NCI-H2227 treated with DMSO at 0.1 percent for 48 hours (cell line): ENCODE measurements around the gene TRMT2A.

Source experiments
- DNase-seq: peaks from one replicate; lab custom pipeline; 2025; lab: John Stamatoyannopoulos, UW

The TRMT2A gene

DNA sequence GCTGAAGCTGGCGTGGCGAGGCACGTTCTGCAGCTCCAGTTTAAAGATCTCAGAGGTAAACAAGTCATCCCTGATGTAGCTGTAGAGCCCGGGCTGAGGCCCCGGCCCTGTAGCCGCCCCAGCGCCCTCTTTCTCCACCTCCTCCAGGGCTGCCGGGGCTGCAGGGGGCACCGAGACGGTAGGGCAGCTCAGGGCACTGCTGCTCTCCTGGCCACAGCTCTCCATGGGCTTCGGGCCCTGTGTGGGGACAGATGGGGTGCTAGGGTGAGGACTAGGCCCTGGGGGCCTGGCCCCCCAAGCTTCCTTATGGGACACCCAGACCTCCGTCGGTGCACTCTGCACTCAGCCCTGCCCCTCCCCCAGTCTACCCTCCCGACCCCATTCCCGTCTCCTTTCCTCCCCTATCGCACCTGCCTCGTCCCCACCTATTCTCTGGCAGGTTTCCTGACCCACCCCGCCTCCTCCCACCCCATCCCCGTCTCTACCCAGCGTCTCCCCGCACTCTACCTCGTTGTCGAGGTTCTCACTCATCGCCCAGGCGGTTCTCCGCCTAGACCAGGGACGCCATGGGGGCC is 563 bp downstream of the TRMT2A start:
- no peak for DNase-seq

DNA sequence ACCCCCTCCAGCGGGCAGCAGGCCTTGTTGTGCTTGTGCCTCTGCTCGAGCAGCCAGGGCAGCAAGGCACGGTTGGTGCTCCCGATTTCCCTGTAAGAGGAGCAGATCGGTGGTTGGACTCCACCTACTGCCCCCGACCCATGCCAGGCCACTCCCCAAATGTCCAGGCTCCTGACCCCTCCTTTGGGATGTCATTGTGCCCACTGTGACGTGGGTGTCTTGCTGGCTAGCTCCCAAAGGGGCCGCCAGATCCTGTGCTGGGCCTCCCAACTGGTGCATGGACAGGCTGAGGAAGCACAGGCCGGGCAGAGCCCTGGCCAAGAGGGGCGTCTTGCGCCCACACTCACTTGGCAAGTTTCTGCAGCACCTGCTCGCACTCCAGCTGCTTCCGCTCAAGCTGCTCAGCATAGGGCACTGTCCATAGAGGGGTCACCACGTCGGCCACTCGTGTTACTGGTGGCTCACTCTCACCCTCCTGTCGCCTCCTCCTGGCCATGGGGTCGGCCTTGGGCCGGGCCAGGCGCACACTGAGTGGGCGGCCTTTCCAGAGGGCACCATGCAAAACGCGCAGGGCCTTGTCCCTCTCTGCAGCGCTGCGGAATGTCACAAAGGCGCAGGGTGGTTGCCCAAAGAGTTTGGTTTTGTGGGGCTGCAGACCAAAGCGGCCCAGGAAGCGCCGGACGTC is 1.2 kb downstream of the TRMT2A start, which contains the start of gene RANBP1:
Gene RANBP1, plus strand, starts transcription at position 414 of the 685 bp plus-strand sequence. Its CDS starts 81 bp downstream, at position 495.
- no peak for DNase-seq

GRCh38 chr22:20114506-20115475 is 2.2 kb downstream of the TRMT2A start:
- DNase-seq = no peak

- no peak for DNase-seq
Measured at GRCh38 chr22:20113551-20114310, 3.3 kb downstream of the TRMT2A start.

DNA sequence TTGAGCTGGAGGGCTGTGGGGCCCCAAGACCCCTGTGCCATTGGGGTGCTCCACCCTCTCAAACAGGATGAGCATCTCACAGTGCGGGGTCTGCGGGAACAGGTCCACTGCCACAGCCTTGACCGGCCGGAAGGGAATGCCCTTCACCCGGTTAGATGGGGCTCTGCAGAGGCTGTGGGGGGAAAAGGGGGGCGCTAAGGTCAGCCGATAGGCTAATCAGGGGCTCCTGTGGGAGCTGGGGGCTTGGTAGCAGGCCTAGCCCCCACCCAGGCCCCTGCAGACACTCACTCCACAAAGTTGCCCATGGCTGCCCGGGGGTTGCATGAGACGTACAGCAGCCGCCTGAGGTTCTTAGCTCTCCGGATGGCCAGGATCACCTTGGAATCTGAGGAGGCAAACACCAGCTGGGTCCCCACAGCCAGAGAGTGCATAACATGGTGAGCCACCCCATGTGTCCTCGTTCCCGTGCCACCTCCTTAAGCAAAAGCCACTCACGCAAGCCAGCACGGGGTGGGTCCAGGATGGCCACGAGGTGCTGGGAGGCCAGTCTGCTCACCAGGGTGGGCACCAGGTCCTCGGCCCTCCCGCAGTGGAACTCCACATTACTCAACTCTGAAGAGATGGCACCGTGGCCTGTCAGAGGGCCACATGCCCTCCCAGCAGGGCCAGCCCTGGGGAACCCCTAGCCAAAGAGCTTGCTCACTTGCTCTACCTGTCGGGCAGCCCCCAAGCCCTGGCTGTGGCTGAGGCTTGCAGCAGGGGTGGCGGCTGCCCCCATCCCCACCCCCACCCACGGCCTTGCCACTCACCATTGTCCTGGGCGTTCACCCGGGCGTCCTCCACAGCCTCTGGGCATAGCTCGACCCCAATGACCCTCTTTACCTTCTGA is 4.2 kb downstream of the TRMT2A start:
- DNase-seq = no peak

DNA sequence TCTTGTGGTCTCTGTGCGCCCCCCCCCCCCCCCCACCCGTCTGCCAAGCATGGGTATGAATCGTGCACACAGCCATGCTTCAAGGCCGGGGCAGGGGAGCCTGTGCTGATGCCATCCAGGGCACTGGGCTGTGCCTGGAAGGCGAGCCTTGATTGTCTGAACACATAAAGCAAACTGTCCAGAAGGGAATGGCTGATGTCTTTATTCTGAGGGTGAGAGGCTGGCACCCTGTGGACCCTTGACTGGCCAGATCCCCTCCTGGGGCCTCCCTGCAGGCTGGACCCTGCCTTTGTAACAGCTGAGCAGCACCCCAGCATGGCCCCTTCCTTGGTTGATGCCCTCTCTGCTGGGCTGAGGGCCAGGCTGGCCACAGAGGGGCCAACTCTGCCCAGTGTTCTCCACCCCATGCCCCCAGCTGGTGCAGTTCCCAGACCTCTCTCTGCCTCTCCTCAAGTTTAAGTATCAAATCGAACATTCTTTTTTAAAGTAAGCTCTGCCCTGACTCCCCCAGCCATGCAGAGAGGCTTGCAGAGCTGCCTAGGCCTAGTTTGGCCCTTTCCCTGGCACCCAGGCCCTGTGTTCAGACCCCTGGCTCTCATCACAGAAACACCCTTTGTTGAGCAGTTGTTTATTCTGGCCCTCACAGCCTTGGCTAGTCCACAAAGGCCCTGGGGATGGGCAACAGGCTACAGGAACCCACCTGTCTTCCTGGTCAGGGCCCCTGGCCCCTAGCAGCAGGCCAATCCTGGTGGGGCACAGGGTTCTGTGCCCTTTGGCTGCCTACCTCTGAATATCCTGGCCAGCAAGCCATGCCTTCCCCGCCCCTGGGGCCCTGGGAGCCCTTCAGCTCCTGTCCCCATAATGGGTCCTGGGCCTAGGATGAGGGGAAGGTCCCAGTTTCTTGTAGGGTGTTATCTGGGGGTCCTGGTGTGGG is 5.1 kb downstream of the TRMT2A start:
- no peak for DNase-seq

GRCh38 chr22:20111045-20111688 is 5.9 kb downstream of the TRMT2A start:
- peak; percentile 87 for DNase-seq

DNA sequence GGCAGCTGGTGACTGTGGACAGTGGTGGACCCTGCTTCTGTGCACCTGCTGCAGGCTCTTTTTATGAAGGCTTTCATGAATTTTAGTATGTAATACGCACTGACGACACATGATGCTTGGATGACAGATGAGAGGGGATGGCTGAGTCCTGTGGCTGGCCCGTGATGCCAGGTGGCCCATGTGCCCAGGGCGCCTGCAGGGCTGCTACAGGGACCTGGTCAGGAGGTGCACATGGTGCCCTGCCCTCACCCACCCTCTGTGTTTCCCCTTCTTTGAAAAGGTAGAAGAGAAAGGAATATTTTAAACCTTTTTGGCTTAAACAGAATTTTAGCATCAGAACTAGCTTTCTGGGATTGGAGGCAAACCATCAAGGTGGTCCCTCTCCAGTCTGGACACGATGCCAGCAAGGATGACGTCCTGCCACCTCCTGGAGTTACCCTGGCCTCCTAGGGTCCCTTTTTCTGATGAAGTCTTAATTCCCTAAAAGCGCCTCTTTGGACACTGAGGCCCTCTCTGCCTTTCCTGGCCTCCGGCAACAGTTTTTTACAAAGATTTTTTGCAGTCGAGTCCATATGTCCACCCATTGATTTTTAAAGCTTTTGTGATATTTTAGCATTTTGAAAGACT is 6.6 kb downstream of the TRMT2A start:
- DNase-seq = no peak

DNA sequence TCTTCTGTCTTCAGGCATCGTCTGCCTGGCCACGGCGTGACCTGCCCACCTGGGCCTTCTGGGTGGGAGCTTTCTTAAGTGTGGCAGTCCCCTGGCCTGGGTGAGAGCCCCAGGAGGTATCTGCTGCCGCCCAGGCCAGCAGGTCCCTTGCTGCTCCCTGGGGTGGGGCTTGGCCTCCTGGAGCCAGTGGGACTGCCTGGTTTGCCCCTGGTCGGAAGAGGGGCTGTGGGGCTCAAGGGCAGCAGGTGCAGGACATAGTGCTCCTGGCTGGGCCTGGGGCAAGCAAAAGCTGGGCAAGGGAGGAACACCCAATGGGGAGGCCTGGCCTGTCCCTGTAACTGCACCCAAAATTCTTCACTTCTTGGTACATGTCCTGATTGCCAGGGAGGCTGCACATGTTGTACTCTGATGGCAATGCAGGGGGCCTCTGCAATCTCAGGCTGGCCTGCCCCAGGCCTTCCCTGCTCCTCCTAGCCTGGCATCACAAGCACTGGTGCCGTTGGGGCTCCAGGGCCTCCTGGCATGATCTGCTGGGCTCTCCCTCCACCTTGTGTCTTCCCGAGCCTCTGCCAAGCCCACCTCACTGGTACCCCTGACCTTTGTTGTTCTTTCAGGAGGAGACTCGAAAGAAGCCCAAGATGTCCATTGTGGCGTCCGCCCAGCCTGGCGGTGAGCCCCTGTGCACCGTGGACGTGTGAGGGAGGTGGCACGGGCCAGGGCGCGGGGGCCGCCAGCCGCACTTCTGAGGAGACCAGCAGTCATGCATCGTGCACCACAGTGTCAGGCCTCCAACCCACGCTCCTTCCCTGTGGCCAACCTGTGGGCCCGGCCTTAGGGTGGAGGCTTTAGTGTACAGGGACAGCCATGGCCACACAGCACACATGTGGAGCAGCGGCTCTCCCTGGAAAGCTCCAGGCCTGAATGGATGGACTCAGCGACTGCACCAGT is 7.3 kb downstream of the TRMT2A start:
- DNase-seq = no peak

DNA sequence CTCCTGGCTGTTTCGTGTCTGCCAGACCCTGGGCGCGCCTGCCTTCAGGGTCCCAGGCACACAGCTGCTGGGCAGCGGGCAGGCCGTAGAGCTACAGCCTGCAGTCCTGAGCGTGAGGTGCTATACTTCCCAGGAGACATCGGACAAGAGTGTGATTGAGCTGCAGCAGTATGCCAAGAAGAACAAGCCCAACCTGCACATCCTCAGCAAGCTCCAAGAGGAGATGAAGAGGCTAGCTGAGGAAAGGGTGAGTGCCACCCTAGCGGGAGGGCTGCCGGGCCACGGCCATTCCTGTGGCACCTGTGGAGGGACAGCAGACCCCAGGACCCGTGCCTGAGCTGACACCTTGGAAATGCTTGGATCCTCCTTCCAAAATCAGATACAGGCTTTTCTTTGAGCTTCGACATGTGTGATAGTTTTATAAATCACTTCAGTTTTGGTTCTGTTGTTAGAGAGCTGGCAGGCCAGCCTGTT is 8.2 kb downstream of the TRMT2A start:
- DNase-seq = no peak

GRCh38 chr22:20107951-20108756 is 8.9 kb downstream of the TRMT2A start:
- no peak for DNase-seq

DNA sequence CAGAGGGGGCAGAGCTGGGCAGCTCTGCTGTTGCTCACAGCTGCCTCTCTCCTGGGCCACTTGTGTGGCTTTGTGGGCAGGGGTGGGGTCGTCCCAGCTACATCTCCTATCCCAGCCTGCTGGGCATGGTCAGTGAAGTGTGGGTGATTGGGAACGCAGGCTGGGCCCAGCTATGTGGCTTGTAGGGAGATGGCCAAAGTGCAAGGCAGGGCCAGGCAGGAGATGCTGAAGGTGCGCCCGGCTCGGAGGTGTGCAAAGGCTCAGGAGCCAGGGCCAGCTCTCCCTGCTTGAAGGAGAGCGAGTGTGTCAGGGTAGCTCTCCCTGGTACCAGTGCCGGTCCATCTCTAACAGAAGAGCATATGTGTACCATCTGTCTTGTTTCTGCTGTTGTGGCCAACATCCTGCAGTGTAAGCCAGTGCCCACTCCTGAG is 9.5 kb downstream of the TRMT2A start:
- DNase-seq = no peak

GRCh38 chr22:20106849-20107237 is 10.2 kb downstream of the TRMT2A start:
- DNase-seq = no peak

GRCh38 chr22:20106205-20106848 is 10.7 kb downstream of the TRMT2A start:
- no peak for DNase-seq

DNA sequence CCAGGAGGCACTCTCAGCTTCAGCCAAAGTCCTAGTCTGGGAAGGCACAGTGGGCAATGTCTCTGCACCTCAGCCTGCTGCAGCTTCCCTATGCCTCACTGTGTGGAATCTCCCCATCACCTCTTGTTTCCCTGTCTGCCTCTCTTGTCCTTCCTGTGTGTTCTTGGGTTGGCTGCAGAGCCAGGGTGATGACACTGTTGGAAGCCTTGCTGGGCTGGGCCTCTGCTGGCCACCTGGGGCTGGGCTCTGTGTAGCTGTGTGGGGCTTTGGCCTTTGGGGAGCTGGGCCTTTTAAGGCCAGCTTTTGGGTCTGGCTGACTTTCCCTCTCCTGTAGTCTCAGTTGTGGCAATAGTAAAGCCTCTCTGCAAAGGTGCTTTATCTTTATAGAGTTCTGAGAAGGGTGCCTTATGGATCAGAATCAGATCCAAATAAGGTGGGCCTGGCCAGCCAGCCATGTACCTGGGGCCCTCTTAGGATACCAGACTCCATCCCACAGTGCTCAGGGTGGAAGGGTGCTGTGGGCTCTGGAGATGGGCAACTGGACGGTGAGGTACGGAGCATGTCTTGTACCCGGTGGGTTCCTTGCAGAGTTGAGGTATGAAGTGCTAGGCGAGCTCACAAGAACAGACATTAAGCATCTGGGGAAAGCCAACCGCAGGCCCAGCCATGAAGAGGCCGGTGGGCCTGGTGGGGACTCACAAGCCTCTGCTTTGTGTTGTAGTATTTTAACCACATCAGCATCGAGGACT is 11.4 kb downstream of the TRMT2A start:
- DNase-seq = no peak
